Loucy (cell line): ENCODE data around the gene TRPV3.

ENCODE experiments used
- CTCF ChIP-seq: fragments of 200-600 bp; sonication (generic); conservative IDR thresholded peaks from 2 replicates; pipeline ENCODE4 v1.5.1; 2014; ENCODE audit warnings: mild to moderate bottlenecking, antibody characterized with exemption, low read length
- EZH2phosphoT487 ChIP-seq: fragments of 200-600 bp; IDR thresholded peaks from 2 replicates; pipeline ENCODE4 v1.6.1; 2018; ENCODE audit warnings: antibody characterized with exemption, mild to moderate bottlenecking, moderate library complexity, borderline replicate concordance

- no peak for TF ChIP-seq CTCF
- no peak for TF ChIP-seq EZH2phosphoT487
These were observed 34.7 kb upstream of the TRPV3 start for GRCh38 chr17:3592216-3592860.
